Amniotic epithelial cell (primary cell): Measurements from ENCODE around the gene BCL2L14.
"Not testable (repeated sequence)": the region's sequence is repeated elsewhere in the genome, so short reads cannot be mapped to it uniquely, and the experiment has no call there.

Source experiments
- DNase-seq: peaks from one replicate; pipeline ENCODE4 v3.0.0-alpha.2; 2010; ENCODE audit warnings: low read depth

The BCL2L14 gene

DNA sequence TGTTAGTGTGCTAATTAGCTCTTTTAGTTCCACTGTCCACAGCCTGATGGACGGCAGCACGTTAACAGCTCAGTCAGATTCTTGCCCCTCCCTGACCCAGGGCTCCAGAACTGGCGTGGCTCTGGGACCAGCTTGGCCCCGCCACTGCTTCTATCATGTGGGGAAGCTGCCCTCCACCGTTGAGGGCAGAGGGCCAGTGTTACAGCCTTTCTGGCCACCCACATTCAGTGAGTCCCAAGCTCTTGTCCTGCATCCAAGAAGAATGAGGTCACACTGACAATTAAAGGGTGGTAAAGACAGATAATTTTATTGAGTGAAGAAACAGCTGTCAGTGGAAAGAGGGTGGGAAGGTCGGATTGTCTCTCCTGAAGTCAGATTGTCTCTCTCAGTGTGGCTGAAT is 36.9 kb downstream of the BCL2L14 start:
- no peak for DNase-seq

DNA sequence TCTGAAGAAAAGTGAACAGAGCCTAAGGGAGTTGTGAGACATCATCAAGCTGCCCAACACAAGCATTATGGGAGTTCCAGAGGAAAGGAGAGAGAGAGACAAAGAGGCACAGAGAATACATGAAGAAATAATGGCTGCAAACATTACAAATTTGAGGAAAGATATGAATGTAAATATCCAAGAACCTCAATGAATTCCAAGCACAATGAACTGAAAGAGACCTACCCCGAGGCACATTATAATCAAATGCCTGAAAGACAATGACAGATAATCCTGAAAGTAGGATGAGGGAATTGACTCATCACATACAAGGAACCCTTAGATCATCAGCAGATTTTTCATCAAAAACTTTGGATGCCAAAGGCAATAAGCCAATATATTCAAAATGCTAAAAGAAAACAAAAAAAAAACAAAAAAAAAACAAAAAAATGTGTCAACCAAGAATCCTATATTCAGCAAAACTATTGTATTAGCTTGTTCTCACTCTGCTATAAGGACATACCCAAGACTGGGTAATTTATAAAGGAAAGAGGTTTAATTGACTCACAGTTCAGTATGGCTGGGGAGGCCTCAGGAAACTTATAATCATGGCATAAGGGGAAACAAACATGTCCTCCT is 37.8 kb downstream of the BCL2L14 start:
- no peak for DNase-seq

DNA sequence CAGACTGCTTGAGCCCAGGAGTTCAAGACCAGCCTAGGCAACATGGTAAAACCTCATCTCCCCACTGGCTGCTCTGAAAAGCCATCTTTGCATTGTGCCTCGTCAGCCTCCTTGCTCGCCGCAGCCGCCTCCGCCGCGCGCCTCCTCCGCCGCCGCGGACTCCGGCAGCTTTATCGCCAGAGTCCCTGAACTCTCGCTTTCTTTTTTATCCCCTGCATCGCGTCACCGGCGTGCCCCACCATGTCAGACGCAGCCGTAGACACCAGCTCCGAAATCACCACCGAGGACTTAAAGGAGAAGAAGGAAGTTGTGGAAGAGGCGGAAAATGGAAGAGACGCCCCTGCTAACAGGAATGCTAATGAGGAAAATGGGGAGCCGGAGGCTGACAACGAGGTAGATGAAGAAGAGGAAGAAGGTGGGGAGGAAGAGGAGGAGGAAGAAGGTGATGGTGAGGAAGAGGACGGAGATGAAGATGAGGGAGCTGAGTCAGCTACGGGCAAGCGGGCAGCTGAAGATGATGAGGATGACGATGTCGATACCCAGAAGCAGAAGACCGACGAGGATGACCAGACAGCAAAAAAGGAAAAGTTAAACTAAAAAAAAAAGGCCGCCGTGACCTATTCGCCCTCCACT is 40.3 kb downstream of the BCL2L14 start:
- not testable (repeated sequence) for DNase-seq

DNA sequence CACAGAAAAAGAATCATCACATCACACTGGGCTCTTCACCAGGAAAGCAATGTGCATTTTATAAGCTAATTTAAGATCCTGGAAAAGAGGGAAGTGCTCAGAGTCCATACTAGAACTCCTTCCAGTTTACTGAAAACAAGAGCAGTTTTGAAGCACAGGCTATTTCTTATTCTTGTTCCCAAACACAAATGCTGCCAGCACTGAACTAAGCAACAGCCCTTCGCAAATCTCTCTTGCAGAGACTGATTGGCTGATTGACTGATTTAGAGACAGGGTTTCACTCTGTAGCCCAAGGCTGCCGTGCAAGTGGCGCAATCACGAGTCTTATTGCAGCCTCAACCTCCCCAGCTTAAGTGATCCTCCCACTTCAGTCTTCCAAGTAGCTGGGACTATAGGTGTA is 44.8 kb downstream of the BCL2L14 start:
- no peak for DNase-seq

DNA sequence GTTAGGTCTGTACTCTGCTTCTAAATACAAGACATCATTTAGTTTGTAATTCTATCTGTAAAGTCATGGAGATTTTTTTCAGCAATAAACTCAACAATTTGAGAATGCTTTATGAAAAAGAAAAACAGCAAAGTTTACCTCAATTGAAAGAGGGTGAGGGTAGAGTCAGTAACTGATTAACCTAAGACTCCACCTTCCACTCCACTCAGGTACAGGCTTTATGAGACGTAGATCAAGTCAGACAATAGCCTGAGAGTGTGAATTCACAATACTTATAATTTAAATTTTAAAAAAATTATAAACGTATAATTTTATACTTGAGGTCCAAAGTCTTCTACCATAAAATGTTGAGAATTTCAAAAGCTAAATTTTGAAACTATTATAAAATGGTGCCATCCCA is 45.9 kb downstream of the BCL2L14 start:
- no peak for DNase-seq

DNA sequence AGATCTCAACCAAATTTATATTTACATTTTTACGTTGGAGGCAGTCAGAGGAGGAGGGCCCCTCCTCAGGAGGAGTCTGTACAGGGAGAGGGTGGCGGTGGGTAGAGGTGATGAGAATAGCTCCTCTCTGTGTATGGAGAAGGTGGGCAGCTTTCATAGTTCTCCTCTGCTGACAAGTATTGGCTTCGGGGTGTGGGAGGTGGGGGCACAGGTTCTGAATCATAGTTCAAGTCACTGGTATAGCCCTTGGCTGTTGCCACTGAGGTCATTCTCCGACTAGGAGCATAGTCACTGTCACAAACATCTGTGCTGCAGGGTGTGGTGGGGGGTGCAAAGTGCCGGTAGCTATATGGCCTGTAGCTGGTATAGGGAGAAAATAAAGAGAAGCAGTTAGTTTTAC is 50.3 kb downstream of the BCL2L14 start:
- no peak for DNase-seq

DNA sequence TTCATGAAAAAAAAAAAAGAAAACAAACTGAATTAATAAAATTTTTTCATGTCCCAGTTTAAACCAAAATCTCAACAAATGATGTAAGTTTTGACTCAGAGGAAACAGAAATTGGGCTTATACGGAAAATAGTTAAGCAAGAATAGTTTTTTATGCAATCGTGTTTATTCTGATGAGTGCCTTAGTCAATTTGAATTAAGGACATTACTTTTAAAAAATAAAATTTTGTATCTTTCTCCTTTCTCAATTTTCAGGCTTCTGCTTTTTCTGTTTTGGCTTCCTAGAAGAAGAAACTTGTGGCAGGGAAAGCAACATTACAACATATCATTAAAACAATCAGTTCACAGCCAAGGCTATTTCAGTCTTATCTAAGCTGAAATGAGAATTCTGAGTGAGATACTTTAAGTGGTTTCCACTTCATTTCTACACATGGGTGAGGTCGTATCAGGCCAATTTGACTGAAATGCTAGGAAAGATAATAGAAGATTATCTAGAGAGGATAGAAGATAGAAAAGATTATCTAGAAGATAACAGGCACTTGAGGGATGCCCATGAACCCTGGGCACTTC is 52.4 kb downstream of the BCL2L14 start:
- peak; percentile 10 for DNase-seq

DNA sequence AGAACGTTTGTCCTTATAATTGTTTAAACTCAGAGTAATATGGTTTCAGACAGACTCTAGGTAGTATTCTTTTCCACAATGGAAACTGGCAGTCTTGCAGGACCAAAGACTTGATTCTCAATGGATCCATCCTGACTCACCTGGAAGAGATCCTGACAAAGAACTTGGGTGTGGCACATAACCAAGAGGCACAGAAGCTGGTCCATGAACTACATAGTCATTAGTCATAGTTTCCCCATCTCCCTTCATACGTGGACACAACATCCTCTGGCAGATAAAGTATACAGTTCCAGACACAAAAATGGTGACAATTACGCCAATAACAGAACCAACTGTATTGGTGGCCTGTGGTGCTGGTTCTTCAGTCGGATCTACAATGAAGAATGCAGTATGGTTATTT is 55.8 kb downstream of the BCL2L14 start:
- DNase-seq = no peak

DNA sequence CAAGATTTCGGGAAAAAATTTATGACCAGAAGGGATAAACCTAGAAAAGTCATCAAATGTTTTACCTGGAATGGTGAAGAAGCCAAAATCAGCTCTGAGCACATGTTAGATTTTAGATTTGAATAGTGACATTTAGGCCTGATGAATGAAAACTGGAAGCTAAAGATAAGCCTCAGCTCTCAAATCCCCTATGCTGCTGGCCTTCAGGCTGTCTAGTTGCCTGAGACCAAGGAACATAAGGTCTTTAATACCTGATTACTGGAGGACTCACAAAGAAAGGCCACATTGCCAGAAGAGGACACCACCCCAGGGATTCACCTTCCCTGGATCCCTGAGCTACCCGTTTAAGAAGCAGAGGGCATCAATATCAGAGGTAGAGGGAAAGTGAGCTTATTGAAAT is 56.6 kb downstream of the BCL2L14 start:
- DNase-seq = no peak

DNA sequence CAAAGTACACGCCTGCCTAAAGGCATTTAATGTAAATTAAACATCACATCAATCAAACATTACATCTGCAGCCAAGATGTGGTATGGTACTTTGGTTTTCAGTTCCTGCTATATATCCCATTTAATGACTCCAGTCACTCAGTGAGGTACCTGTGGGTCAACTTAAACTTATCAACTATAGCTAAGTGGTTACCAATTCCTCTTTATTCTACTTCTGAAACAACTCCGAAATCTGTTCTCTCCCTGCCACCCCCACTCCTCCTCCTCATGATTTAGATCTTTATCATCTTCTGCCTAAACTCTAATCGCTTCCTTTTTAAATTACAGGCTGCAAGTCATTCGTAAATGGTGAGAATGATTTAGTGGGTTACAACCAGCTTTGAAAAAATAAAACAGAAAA is 57.9 kb downstream of the BCL2L14 start:
- DNase-seq = no peak

DNA sequence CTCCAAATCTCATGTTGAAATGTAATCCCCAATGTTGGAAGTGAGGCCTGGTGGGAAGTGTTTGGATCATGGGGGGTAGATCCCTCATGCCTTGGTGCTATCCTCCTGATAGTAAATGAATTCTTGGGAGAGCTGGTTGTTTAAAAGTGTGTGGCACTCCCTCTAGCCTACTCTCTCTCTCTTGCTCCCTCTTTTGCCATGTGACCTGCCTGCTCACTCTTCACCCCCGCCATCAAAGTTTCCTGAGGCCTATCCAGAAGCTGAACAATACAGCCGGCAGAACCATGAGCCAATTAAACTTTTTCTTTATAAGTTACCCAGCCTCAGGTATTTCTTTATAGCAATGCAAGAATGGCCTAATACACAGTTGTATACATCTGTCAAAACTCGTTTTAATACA is 62.5 kb downstream of the BCL2L14 start:
- no peak for DNase-seq

DNA sequence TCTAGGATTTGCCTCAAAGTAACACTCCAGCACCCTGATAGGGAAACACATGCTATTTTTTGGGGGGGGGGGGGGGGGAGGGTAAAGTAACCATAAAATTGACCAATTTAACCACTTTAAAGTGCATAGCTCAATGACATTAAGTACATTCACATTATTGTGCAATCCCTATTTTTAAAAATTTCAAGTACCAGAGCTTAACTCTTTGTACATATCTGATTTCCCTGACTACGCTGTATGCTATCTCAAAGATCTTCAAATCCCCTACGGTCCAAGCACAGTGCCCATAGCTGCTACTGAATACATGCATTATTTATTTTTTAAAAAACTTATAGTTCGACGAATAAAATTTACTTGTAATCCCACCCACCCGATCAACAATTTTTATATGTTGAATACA is 63.0 kb downstream of the BCL2L14 start:
- DNase-seq = no peak

DNA sequence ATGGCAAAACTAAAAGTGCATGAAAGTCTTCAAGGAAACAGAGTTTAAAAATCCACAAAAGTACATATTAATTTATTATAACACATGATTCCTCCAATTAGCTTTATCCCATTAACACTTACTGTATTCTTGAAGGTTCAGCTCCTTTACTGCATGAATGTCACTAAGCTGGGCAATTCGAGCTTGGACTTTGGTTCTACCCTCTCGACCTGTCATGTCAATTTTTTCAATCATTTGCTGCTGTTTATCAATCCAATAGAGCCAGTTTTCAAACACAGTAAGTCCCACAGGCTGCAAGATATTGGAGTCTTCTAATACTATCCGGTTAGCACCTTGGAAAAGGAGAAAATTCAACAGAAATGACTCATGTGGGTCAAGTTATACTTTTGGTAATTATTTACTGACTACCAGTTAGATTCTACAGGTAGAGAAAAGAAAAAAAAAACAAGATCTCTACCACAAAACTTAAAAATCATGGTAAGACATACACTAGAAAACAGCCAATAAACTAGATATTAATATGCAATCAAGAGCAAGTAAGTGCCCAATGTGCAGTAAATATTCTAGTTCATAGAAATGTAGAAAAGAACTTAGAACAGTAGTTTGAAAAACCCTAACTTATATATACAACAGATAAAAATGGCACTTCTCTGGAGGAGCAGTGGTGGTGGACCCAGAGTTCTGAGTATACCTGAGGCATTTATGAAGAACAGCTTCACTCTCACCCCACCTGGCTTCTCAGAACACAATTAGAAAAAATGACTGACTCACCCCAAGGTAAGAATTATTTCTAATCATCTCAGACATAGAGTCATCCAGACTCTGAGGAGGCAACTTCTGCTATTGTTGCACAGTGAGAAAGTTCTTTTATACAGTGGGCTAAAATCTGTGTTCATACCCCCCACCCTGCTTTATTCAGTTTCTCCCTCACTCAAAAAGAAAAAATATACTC is 67.7 kb downstream of the BCL2L14 start:
- DNase-seq = no peak

DNA sequence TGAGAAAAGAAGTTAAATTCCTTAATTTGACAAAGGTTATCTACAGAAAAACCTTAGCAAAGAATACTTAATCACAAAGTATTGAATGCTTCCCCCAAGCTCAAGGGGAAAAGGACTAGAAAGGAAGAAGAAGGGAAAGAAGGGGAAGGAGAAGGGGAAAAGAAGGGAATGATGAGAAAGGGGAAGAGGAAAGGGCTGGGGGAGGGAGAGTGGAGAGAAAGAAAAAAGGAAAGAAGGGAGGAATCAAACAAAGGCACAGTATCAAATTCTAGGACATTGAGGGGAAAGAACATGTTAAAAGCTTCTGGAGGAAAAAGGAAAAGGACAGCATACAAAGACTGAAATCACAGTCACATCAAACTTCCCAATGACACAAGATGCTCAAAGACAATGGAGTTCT is 70.3 kb downstream of the BCL2L14 start:
- no peak for DNase-seq

DNA sequence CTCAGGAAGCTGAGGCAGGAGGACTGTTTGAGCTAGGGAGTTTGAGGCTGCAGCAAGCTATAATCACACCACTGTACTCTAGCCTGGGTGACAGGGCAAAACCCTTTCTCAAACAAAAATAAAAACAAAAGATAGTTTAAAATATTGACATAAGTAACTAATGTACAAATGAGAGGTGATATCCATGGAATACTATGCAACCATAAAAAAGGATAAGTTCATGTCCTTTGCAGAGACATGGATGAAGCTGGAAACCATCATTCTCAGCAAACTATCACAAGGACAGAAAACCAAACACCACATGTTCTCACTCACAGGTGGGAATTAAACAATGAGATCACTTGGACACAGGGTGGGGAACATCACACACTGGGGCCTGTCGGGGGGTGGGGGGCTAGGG is 73.8 kb downstream of the BCL2L14 start:
- not testable (repeated sequence) for DNase-seq

DNA sequence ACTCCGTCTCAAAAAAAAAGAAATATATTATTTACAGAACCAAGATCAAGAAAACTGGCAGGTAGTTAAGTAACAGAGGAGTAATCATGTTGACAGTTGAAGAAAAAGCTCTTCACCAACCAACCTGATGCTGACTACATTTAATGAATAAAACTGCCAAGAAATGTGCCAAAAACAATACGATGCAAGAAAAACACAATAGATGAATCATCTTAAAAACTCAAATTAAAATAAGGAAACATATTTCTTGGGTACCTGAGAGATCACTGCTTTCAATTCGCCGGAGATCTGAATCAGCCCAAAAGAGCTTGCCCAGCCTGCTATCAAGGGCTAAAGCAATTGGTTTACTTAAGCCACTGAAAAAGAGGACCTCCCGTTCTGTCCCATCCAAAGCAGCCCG is 76.4 kb downstream of the BCL2L14 start:
- no peak for DNase-seq
